Esophagus muscularis mucosa (tissue), 4 donors: Measurements from ENCODE around the gene VEPH1.

ENCODE experiments used
- CTCF ChIP-seq, 3 experiments: fragments of 200-600 bp in 2 of 3; fragments of 450-650 bp in 1 of 3; sonication (generic) in 2 of 3; IDR thresholded peaks; one replicate each; pipeline ENCODE4 v1.5.1; 2017 to 2019; ENCODE audit warnings: antibody characterized with exemption in 3 of 3, mild to moderate bottlenecking in 2 of 3, moderate library complexity in 1 of 3
- EP300 ChIP-seq: sonication (generic); formaldehyde crosslinking; IDR thresholded peaks from one replicate; pipeline ENCODE4 v1.6.1; 2017; ENCODE audit warnings: antibody characterized with exemption
- POLR2A ChIP-seq: fragments of 450-650 bp; IDR thresholded peaks from one replicate; pipeline ENCODE4 v1.6.1; 2017; ENCODE audit warnings: antibody characterized with exemption, moderate library complexity, mild to moderate bottlenecking, low read depth
- POLR2AphosphoS5 ChIP-seq, 2 donors: sonication (generic); formaldehyde crosslinking; IDR thresholded peaks; one replicate each; pipeline ENCODE4 v1.6.1; 2017; ENCODE audit warnings: antibody characterized with exemption in 2 of 2

GRCh38 chr3:157381606-157382005, 121.6 kb downstream of the VEPH1 start:
- TF ChIP-seq EP300 (no peak), CTCF (IDR thresholded peaks at IDR 0.05) (no peak), POLR2A (no peak), POLR2AphosphoS5 (IDR thresholded peaks at IDR 0.05) (no peak)
